ENCODE measurements around the gene CCDC85A. TPM values are rescaled to one million over a fixed set of nuclear protein-coding genes. Genes with fewer than 3 reads are reported as not detected.

The CCDC85A gene
- total and polyA plus RNA-seq, 2 experiments from 2014 or later: 0.21 to 0.24 TPM

DNA sequence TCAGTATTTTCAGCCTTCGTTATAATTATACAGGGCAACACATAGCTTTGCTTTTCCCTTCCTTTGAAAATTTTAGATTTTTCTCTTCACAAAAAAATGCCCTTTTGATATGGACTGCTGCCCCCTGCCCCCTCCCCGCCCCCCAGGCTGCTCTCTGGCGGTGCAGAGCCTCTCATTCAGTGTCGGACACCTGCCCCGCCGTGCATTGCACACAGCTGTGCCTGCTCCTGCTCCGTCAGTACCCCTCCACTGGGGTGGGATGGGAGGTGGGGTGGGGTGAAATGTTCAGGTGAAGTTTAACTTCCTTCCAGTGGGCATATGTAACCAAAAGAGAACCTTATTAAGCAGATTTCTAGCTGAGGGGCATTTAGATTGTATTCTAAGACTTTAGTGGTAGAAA lies 148.0 kb downstream of the CCDC85A start:
- DNase-seq (ENCODE audit: low spot score) (no peak), ATAC-seq (no peak)
- Histone ChIP-seq H4K20me1 (replicated peaks; ENCODE audit: insufficient read depth) (no peaks in the 10 kb centered on the region), H3K79me2 (replicated peaks; ENCODE audit: insufficient read depth) (no peaks in the 10 kb centered on the region), H3K36me3 (ENCODE audit: insufficient read depth) (no peaks in the 10 kb centered on the region), H3F3A (replicated peaks; ENCODE audit: low read depth) (no peaks in the 10 kb centered on the region), H3K4me1 (ENCODE audit: insufficient read depth) (peaks cover 29% of the 10 kb centered on the region), H3K27ac (ENCODE audit: low read depth) (no peak overlapping the region), H3K4me2 (no peak overlapping the region), H3K4me3 (no peak overlapping the region), H2AFZ (no peak overlapping the region), H3K27me3 (ENCODE audit: insufficient read depth) (no peaks in the 10 kb centered on the region), H3K9me2 (ENCODE audit: insufficient read depth) (0 out of 2 replicates have a peak, but pooled peaks cover 3% of the 10 kb centered on the region)
- Mint-ChIP-seq H3K9me3 (no peaks in the 10 kb centered on the region), H3K36me3 (ENCODE audit: low read depth) (no peaks in the 10 kb centered on the region), H3K4me1 (peaks cover 13% of the 10 kb centered on the region), H3K27ac (no peak overlapping the region), H3K27me3 (ENCODE audit: insufficient read depth, low read depth, poor library complexity) (peaks cover 1% of the 10 kb centered on the region), H3K4me3 (no peak overlapping the region)
- no peak for TF ChIP-seq JUNB (IDR thresholded peaks at IDR 0.05; ENCODE audit: unreplicated experiment)
- TF ChIP-seq EZH2 (IDR thresholded peaks at IDR 0.05; ENCODE audit: low read depth, unreplicated experiment): no peak
- no peak for TF ChIP-seq ZNF114 (CRISPR knock-in tag; IDR thresholded peaks at IDR 0.05)
- TF ChIP-seq, protein P1, sequence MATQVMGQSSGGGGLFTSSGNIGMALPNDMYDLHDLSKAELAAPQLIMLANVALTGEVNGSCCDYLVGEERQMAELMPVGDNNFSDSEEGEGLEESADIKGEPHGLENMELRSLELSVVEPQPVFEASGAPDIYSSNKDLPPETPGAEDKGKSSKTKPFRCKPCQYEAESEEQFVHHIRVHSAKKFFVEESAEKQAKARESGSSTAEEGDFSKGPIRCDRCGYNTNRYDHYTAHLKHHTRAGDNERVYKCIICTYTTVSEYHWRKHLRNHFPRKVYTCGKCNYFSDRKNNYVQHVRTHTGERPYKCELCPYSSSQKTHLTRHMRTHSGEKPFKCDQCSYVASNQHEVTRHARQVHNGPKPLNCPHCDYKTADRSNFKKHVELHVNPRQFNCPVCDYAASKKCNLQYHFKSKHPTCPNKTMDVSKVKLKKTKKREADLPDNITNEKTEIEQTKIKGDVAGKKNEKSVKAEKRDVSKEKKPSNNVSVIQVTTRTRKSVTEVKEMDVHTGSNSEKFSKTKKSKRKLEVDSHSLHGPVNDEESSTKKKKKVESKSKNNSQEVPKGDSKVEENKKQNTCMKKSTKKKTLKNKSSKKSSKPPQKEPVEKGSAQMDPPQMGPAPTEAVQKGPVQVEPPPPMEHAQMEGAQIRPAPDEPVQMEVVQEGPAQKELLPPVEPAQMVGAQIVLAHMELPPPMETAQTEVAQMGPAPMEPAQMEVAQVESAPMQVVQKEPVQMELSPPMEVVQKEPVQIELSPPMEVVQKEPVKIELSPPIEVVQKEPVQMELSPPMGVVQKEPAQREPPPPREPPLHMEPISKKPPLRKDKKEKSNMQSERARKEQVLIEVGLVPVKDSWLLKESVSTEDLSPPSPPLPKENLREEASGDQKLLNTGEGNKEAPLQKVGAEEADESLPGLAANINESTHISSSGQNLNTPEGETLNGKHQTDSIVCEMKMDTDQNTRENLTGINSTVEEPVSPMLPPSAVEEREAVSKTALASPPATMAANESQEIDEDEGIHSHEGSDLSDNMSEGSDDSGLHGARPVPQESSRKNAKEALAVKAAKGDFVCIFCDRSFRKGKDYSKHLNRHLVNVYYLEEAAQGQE (IDR thresholded peaks at IDR 0.05; ENCODE audit: unreplicated experiment): no peak
- TF ChIP-seq, protein P2, sequence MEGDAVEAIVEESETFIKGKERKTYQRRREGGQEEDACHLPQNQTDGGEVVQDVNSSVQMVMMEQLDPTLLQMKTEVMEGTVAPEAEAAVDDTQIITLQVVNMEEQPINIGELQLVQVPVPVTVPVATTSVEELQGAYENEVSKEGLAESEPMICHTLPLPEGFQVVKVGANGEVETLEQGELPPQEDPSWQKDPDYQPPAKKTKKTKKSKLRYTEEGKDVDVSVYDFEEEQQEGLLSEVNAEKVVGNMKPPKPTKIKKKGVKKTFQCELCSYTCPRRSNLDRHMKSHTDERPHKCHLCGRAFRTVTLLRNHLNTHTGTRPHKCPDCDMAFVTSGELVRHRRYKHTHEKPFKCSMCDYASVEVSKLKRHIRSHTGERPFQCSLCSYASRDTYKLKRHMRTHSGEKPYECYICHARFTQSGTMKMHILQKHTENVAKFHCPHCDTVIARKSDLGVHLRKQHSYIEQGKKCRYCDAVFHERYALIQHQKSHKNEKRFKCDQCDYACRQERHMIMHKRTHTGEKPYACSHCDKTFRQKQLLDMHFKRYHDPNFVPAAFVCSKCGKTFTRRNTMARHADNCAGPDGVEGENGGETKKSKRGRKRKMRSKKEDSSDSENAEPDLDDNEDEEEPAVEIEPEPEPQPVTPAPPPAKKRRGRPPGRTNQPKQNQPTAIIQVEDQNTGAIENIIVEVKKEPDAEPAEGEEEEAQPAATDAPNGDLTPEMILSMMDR (conservative IDR thresholded peaks at IDR 0.05; ENCODE audit: low read depth in 2 of 2): no peak
- TF ChIP-seq EZH2phosphoT487 (IDR thresholded peaks at IDR 0.05; ENCODE audit: unreplicated experiment): no peak
- TF ChIP-seq STAT1 (IDR thresholded peaks at IDR 0.05; ENCODE audit: unreplicated experiment): no peak
- TF ChIP-seq ZNF331 (CRISPR knock-in tag; IDR thresholded peaks at IDR 0.05; ENCODE audit: low read depth): no peak
- no peak for TF ChIP-seq POLR2AphosphoS5 (IDR thresholded peaks at IDR 0.05; ENCODE audit: low read depth)
- no peak for TF ChIP-seq CREB1 (CRISPR knock-in tag; IDR thresholded peaks at IDR 0.05; ENCODE audit: low read depth)
- TF ChIP-seq NANOG (IDR thresholded peaks at IDR 0.05; ENCODE audit: borderline replicate concordance): no peak
- TF ChIP-seq, protein P3, sequence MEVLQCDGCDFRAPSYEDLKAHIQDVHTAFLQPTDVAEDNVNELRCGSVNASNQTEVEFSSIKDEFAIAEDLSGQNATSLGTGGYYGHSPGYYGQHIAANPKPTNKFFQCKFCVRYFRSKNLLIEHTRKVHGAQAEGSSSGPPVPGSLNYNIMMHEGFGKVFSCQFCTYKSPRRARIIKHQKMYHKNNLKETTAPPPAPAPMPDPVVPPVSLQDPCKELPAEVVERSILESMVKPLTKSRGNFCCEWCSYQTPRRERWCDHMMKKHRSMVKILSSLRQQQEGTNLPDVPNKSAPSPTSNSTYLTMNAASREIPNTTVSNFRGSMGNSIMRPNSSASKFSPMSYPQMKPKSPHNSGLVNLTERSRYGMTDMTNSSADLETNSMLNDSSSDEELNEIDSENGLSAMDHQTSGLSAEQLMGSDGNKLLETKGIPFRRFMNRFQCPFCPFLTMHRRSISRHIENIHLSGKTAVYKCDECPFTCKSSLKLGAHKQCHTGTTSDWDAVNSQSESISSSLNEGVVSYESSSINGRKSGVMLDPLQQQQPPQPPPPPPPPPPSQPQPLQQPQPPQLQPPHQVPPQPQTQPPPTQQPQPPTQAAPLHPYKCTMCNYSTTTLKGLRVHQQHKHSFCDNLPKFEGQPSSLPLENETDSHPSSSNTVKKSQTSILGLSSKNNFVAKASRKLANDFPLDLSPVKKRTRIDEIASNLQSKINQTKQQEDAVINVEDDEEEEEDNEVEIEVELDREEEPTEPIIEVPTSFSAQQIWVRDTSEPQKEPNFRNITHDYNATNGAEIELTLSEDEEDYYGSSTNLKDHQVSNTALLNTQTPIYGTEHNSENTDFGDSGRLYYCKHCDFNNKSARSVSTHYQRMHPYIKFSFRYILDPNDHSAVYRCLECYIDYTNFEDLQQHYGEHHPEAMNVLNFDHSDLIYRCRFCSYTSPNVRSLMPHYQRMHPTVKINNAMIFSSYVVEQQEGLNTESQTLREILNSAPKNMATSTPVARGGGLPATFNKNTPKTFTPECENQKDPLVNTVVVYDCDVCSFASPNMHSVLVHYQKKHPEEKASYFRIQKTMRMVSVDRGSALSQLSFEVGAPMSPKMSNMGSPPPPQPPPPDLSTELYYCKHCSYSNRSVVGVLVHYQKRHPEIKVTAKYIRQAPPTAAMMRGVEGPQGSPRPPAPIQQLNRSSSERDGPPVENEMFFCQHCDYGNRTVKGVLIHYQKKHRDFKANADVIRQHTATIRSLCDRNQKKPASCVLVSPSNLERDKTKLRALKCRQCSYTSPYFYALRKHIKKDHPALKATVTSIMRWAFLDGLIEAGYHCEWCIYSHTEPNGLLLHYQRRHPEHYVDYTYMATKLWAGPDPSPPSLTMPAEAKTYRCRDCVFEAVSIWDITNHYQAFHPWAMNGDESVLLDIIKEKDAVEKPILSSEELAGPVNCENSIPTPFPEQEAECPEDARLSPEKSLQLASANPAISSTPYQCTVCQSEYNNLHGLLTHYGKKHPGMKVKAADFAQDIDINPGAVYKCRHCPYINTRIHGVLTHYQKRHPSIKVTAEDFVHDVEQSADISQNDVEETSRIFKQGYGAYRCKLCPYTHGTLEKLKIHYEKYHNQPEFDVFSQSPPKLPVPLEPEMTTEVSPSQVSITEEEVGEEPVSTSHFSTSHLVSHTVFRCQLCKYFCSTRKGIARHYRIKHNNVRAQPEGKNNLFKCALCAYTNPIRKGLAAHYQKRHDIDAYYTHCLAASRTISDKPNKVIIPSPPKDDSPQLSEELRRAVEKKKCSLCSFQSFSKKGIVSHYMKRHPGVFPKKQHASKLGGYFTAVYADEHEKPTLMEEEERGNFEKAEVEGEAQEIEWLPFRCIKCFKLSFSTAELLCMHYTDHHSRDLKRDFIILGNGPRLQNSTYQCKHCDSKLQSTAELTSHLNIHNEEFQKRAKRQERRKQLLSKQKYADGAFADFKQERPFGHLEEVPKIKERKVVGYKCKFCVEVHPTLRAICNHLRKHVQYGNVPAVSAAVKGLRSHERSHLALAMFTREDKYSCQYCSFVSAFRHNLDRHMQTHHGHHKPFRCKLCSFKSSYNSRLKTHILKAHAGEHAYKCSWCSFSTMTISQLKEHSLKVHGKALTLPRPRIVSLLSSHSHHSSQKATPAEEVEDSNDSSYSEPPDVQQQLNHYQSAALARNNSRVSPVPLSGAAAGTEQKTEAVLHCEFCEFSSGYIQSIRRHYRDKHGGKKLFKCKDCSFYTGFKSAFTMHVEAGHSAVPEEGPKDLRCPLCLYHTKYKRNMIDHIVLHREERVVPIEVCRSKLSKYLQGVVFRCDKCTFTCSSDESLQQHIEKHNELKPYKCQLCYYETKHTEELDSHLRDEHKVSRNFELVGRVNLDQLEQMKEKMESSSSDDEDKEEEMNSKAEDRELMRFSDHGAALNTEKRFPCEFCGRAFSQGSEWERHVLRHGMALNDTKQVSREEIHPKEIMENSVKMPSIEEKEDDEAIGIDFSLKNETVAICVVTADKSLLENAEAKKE (CRISPR knock-in tag; IDR thresholded peaks at IDR 0.05): no peak
- TF ChIP-seq, protein P4, sequence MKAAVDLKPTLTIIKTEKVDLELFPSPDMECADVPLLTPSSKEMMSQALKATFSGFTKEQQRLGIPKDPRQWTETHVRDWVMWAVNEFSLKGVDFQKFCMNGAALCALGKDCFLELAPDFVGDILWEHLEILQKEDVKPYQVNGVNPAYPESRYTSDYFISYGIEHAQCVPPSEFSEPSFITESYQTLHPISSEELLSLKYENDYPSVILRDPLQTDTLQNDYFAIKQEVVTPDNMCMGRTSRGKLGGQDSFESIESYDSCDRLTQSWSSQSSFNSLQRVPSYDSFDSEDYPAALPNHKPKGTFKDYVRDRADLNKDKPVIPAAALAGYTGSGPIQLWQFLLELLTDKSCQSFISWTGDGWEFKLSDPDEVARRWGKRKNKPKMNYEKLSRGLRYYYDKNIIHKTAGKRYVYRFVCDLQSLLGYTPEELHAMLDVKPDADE (IDR thresholded peaks at IDR 0.05): no peak

Data from GM23338 (cell line).